Tibial artery (tissue), 4 donors: Measurements from ENCODE around the gene RIPPLY2.
"Not testable (repeated sequence)": the region's sequence is repeated elsewhere in the genome, so short reads cannot be mapped to it uniquely, and the experiment has no call there.

Experiments
- DNase-seq, 2 donors: peaks; one replicate each; pipeline ENCODE4 v3.0.0-alpha.2; 2019
- H3K27ac ChIP-seq, 2 donors: fragments of 200-600 bp; sonication (generic) in 1 of 2; 1 replicate in 1 of 2; 2 replicates in 1 of 2; pipeline ENCODE4 v1.5.1; 2018 to 2019; ENCODE audit warnings: mild to moderate bottlenecking in 1 of 2
- H3K27me3 ChIP-seq, 2 donors: fragments of 200-600 bp; sonication (generic) in 1 of 2; one replicate each; pipeline versions ENCODE4 v1.5.1 to v1.6.0; 2016 to 2019
- H3K36me3 ChIP-seq, 3 donors: fragments of 200-600 bp; sonication (generic) in 2 of 3; one replicate each; pipeline ENCODE4 v1.5.1; 2016 to 2019; ENCODE audit warnings: mild to moderate bottlenecking in 2 of 3
- H3K4me1 ChIP-seq, 4 donors: fragments of 200-600 bp; sonication (generic) in 2 of 4; 1 replicate in 3 of 4; 2 replicates in 1 of 4; pipeline ENCODE4 v1.5.1; 2016 to 2019
- H3K4me3 ChIP-seq, 2 donors: fragments of 200-600 bp; sonication (generic) in 1 of 2; 1 replicate in 1 of 2; 2 replicates in 1 of 2; pipeline ENCODE4 v1.5.1; 2018 to 2019; ENCODE audit warnings: mild to moderate bottlenecking in 2 of 2
- H3K9me3 ChIP-seq, 3 donors: fragments of 200-600 bp; sonication (generic) in 1 of 3; one replicate each; pipeline ENCODE4 v1.5.1; 2016 to 2019
- intact Hi-C: fragments of 100-400 bp; cut with DNase I; formaldehyde crosslinking; loops from one replicate; pipeline ENCODE4 v1.15.0; 2023; ENCODE audit warnings: low total_unique reads
- TF ChIP-seq, protein P1 (sequence below), 2 experiments: fragments of 200-600 bp in 1 of 2; fragments of 450-650 bp in 1 of 2; IDR thresholded peaks; one replicate each; pipeline ENCODE4 v1.5.1; 2017 to 2019; ENCODE audit warnings: antibody characterized with exemption in 2 of 2, mild to moderate bottlenecking in 1 of 2, moderate library complexity in 1 of 2

The RIPPLY2 gene, protein sequence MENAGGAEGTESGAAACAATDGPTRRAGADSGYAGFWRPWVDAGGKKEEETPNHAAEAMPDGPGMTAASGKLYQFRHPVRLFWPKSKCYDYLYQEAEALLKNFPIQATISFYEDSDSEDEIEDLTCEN

DNA sequence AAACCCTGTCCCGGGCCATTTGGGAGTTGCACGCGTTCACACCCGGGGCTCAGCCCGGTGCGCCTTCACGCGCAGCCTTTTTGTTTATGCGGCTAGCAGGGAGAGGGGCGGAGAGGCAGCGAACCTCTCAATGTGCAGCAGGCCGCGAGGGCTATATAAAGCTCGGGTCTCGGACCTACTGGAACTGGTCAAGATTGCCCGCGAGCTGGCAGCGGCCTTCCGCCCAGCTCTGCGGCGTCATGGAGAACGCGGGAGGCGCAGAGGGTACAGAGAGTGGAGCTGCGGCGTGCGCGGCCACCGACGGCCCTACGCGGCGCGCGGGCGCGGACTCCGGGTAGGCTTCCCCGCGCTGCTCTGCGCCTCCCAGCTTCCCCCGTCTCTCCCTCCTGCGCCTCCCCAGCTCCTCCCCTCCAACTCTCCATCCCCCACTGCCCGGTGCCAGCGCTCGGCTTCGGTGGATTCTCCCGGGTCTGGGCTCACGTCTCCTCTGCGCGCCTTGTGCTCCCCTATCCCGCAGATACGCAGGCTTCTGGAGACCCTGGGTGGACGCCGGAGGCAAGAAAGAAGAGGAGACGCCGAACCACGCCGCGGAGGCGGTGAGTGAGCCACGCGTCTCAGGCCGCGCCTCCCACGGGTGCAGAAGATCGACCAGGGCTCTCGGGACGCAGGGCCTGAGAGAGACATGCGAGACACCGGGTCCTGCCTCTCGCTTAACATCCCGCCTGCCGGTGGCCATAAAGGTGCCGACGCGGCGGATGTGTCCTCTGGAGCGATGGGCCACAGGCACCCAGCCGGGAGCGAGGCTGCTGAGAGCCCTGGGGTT is at the start of gene RIPPLY2:
Gene RIPPLY2, plus strand, starts transcription at position 183 of the 823 bp plus-strand sequence. Its CDS starts 57 bp downstream, at position 240.
- peak in 1 of 2 donors; percentile 68 for DNase-seq
- no peaks in the 10 kb centered on the region for H3K9me3 ChIP-seq
- H3K27ac ChIP-seq: peak within 1 kb of the TSS in 1 of 2 donors; percentile 20
- intact Hi-C loops: no loop called here
- TF ChIP-seq, protein P1, sequence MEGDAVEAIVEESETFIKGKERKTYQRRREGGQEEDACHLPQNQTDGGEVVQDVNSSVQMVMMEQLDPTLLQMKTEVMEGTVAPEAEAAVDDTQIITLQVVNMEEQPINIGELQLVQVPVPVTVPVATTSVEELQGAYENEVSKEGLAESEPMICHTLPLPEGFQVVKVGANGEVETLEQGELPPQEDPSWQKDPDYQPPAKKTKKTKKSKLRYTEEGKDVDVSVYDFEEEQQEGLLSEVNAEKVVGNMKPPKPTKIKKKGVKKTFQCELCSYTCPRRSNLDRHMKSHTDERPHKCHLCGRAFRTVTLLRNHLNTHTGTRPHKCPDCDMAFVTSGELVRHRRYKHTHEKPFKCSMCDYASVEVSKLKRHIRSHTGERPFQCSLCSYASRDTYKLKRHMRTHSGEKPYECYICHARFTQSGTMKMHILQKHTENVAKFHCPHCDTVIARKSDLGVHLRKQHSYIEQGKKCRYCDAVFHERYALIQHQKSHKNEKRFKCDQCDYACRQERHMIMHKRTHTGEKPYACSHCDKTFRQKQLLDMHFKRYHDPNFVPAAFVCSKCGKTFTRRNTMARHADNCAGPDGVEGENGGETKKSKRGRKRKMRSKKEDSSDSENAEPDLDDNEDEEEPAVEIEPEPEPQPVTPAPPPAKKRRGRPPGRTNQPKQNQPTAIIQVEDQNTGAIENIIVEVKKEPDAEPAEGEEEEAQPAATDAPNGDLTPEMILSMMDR (IDR thresholded peaks at IDR 0.05): no peak
- peak within 1 kb of the TSS; percentile 55 to 60 for H3K4me3 ChIP-seq
- peaks cover 0 to 4% of the 10 kb centered on the region in 2 donors for H3K27me3 ChIP-seq
- peaks cover 0 to 16% (median 10%) of the 10 kb centered on the region in 4 donors for H3K4me1 ChIP-seq
- H3K36me3 ChIP-seq: no peaks in the 10 kb centered on the region

DNA sequence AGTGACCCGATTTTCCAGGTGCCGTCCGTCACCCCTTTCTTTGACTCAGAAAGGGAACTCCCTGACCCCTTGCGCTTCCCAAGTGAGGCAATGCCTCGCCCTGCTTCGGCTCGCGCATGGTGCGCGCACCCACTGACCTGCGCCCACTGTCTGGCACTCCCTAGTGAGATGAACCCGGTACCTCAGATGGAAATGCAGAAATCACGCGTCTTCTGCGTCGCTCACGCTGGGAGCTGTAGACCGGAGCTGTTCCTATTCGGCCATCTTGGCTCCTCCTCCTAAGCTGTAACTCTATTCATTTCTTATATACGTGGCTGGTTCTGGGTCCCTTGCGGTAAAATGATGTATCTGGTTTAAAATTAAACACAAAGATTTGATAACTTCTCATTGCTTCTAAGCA is 49.7 kb upstream of the RIPPLY2 start:
- H3K27ac ChIP-seq, H3K4me1 ChIP-seq, H3K9me3 ChIP-seq, H3K27me3 ChIP-seq, H3K36me3 ChIP-seq, DNase-seq, H3K4me3 ChIP-seq, intact Hi-C loops: not testable (repeated sequence)

DNA sequence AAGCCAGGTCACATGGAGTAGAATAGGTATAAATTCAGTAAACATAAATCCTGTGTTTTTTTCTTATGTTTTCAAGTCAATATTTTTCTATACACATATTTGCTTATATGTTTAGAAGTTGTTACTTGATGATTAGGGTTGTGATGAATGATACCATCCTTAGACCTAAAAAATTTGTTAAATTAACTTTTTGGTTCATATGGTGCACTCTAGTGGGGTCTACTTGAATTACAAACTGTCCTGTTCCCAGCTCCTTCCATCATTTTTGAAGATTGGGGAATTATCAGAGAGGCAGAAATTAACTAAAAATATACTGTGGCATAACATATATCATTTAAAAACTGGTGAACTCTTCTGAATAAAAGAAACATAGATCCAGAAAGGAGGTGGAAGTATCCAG is 48.3 kb upstream of the RIPPLY2 start:
- Histone ChIP-seq H3K4me1 (no peaks in the 10 kb centered on the region), H3K27me3 (no peaks in the 10 kb centered on the region), H3K27ac (no peak overlapping the region), H3K36me3 (no peaks in the 10 kb centered on the region), H3K9me3 (no peaks in the 10 kb centered on the region), H3K4me3 (no peak overlapping the region)
- intact Hi-C loops: no loop called here
- DNase-seq: no peak
- TF ChIP-seq, protein P1 (IDR thresholded peaks at IDR 0.05): no peak

DNA sequence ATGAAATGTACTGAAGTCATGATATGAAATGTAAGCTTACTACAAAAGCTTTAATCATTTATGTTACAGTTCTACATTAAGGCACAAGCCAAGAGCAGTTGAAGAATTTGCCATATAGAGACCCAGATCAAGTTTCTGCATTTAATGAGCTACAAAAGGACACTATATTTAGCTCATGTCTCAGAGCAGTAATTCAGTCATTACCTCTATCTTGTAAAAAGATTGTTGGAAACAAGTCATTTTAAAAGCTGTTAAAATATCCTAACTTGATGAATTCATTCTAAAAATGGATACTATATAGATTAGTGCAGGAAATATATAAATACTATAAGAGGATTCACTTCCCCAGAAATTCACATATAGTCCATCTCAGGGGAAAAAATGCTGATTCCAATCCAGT is 45.2 kb upstream of the RIPPLY2 start:
- H3K27me3 ChIP-seq: no peaks in the 10 kb centered on the region
- no peak overlapping the region for H3K4me3 ChIP-seq
- TF ChIP-seq, protein P1 (IDR thresholded peaks at IDR 0.05): no peak
- no peaks in the 10 kb centered on the region for H3K9me3 ChIP-seq
- DNase-seq: no peak
- H3K27ac ChIP-seq: no peak overlapping the region
- intact Hi-C loops: no loop called here
- H3K36me3 ChIP-seq: no peaks in the 10 kb centered on the region
- H3K4me1 ChIP-seq: no peaks in the 10 kb centered on the region

DNA sequence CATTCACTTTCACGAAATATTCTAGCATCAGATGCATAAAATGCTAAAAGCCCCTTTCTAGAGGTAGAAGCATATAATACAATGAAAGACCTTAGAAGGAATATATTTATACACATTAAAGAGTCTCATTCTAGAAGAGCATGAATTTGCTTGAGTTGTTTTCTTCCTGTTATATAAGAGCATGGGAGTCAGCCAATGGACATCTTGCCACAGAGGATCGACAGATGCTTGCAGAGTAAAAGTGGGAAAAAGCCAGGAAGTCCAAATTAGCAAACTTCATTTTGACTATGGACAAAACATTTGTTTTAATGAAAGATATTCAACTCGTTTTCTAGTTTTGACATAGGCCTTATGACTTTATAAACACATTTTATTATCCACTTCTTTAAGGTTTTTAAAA is 44.2 kb upstream of the RIPPLY2 start:
- H3K27me3 ChIP-seq: no peaks in the 10 kb centered on the region
- TF ChIP-seq, protein P1 (IDR thresholded peaks at IDR 0.05): no peak
- intact Hi-C loops: no loop called here

DNA sequence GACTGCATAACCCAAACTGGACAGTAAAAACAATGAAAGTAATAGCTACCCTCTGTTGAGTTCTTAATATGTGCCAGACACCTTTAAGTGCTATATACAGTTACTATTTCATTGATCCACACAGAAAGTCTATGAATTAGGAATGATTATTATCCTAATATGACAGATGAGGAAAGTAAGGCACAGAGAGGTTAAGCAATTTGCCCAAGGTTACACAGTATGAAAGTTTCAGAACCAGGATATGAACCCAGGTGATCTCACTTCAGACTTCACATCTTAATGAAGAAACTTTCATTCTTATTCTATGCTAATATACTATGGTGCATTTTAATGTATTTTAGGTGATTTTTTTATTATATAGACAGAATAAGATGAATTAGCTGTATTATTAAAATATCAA is 40.6 kb upstream of the RIPPLY2 start:
- DNase-seq: no peak
- TF ChIP-seq, protein P1 (IDR thresholded peaks at IDR 0.05): no peak
- H3K27me3 ChIP-seq: no peaks in the 10 kb centered on the region
- intact Hi-C loops: no loop called here
- H3K4me1 ChIP-seq: no peaks in the 10 kb centered on the region
- H3K4me3 ChIP-seq: no peak overlapping the region
- no peaks in the 10 kb centered on the region for H3K36me3 ChIP-seq
- no peak overlapping the region for H3K27ac ChIP-seq
- no peaks in the 10 kb centered on the region for H3K9me3 ChIP-seq

More for the DNA sequence above, 44.2 kb upstream of the RIPPLY2 start:
- Histone ChIP-seq H3K4me1 (no peaks in the 10 kb centered on the region), H3K9me3 (no peaks in the 10 kb centered on the region), H3K36me3 (no peaks in the 10 kb centered on the region), H3K4me3 (no peak overlapping the region), H3K27ac (no peak overlapping the region)
- no peak for DNase-seq
